ENCODE data around the gene YES1. TPM values are rescaled to one million over a fixed set of nuclear protein-coding genes. Genes with fewer than 3 reads are reported as not detected.

Gene YES1
- polyA plus RNA-seq, 1 donor (not counting 4 experiments of a cell fraction or from before 2014, with no cell fraction given) = 22.9 TPM

DNA sequence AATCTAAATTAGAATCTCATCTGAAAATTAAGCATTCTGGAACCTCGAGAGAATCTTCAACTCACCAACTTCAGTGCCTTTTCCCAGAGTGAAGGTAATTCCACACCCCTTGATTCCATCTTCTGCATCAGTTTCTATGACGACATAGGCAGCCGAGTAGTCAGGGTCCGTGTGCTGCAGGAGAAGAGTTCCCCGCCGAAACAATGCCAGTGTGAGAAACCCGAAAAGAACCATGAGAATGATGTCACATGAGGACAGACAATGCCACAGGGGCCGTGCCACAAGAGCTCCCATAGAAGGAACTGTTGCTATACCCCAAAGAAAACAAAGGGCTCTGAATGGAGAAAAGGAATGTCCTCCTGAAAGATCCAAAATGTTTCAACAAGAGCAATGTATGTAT lies 105.6 kb downstream of the YES1 start:
- Histone ChIP-seq H3K4me2 (ENCODE audit: control insufficient read depth, extremely low read depth, insufficient read depth, low read depth, low read length) (no peak overlapping the region), H3K79me2 (ENCODE audit: control insufficient read depth, insufficient read depth, low read length) (peaks cover 35% of the 10 kb centered on the region), H3K4me1 (ENCODE audit: control insufficient read depth, extremely low read depth, insufficient read depth, low read length) (peaks cover 26% of the 10 kb centered on the region), H3K36me3 (ENCODE audit: control insufficient read depth in 2 of 2, extremely low read depth in 1 of 2, insufficient read depth in 2 of 2, low read length in 2 of 2) (peaks cover 7 to 9% of the 10 kb centered on the region in 2 experiments), H3K9me3 (ENCODE audit: control insufficient read depth, low read depth, low read length) (no peaks in the 10 kb centered on the region), H2AFZ (ENCODE audit: control insufficient read depth, low read length) (no peak overlapping the region), H3K9ac (ENCODE audit: control insufficient read depth, extremely low read depth, insufficient read depth, low read length) (no peak overlapping the region), H3K27me3 (ENCODE audit: control insufficient read depth, extremely low read depth, insufficient read depth, low read length) (no peaks in the 10 kb centered on the region), H3K27ac (ENCODE audit: control insufficient read depth, insufficient read depth, low read length) (no peak overlapping the region), H3K4me3 (ENCODE audit: control insufficient read depth in 2 of 3, extremely low read depth in 1 of 3, insufficient read depth in 2 of 3, low read depth in 1 of 3, low read length in 3 of 3) (no peak overlapping the region), H3K9me1 (ENCODE audit: control insufficient read depth, extremely low read depth, insufficient read depth, low read length) (no peaks in the 10 kb centered on the region), H4K20me1 (ENCODE audit: control insufficient read depth, extremely low read depth, insufficient read depth, low read length) (no peaks in the 10 kb centered on the region)
- DNase-seq (ENCODE audit: low read depth, low spot score) (no peak), FAIRE-seq (no peak)
- dilution Hi-C loops (cut with MboI; ENCODE audit: extremely low pct_ligation_motif_present, low sequenced_read_pairs) = no loop called here
- TF ChIP-seq, protein P1, sequence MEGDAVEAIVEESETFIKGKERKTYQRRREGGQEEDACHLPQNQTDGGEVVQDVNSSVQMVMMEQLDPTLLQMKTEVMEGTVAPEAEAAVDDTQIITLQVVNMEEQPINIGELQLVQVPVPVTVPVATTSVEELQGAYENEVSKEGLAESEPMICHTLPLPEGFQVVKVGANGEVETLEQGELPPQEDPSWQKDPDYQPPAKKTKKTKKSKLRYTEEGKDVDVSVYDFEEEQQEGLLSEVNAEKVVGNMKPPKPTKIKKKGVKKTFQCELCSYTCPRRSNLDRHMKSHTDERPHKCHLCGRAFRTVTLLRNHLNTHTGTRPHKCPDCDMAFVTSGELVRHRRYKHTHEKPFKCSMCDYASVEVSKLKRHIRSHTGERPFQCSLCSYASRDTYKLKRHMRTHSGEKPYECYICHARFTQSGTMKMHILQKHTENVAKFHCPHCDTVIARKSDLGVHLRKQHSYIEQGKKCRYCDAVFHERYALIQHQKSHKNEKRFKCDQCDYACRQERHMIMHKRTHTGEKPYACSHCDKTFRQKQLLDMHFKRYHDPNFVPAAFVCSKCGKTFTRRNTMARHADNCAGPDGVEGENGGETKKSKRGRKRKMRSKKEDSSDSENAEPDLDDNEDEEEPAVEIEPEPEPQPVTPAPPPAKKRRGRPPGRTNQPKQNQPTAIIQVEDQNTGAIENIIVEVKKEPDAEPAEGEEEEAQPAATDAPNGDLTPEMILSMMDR (optimal IDR thresholded peaks at IDR 0.05 in 1 of 3, IDR thresholded peaks at IDR 0.05 in 1 of 3, conservative IDR thresholded peaks at IDR 0.05 in 1 of 3; ENCODE audit: extremely low read depth in 1 of 3, insufficient read depth in 2 of 3, low read length in 3 of 3) = no peak
- TF ChIP-seq EZH2 (IDR thresholded peaks at IDR 0.05; ENCODE audit: low read length) = no peak

DNA sequence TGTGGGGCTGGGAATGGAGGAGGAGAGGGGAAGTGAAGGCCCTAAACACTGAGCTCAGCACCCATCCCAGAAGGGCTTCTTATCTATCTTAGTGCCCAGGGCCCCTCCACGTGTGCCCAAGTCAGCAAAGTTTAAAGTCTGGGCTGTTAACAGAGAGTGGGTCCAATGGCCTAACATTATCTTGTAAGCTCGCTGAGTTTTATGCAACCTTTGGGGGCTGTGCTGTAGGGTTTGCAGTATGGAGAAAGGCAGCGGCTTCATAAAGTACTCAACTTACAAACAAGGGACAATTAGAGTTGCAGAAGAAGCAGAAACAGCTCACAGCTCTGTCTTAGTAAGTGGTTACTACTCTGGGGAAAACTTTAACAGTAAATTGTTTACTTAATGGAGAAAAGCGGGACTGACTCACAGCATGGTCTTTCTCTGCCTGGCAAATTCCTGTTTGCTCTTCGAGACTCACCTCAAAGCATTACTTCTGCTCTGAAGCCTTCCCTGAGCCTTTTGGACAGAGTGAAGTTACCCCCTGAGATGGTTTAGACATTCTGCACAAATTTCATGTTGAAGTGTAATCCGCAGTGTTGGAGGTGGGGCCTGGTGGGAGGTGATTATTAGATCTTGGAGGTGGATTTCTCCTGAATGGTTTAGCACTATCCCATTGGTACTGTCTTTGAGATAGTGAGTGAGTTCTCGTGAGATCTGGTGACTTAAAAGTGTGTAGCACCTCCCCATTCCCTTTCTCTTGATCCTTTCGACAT lies 108.7 kb downstream of the YES1 start:
- Histone ChIP-seq H3K4me1 (ENCODE audit: control insufficient read depth, extremely low read depth, insufficient read depth, low read length) (peaks cover 27% of the 10 kb centered on the region), H2AFZ (ENCODE audit: control insufficient read depth, low read length) (no peak overlapping the region), H3K27me3 (ENCODE audit: control insufficient read depth, extremely low read depth, insufficient read depth, low read length) (no peaks in the 10 kb centered on the region), H3K9me1 (ENCODE audit: control insufficient read depth, extremely low read depth, insufficient read depth, low read length) (no peaks in the 10 kb centered on the region), H3K4me2 (ENCODE audit: control insufficient read depth, extremely low read depth, insufficient read depth, low read depth, low read length) (peak overlapping the region; percentile 60), H3K9me3 (ENCODE audit: control insufficient read depth, low read depth, low read length) (no peaks in the 10 kb centered on the region), H3K4me3 (ENCODE audit: control insufficient read depth in 2 of 3, extremely low read depth in 1 of 3, insufficient read depth in 2 of 3, low read depth in 1 of 3, low read length in 3 of 3) (peak overlapping the region in 1 of 3 experiments; percentile 14), H3K79me2 (ENCODE audit: control insufficient read depth, insufficient read depth, low read length) (peaks cover 12% of the 10 kb centered on the region), H4K20me1 (ENCODE audit: control insufficient read depth, extremely low read depth, insufficient read depth, low read length) (no peaks in the 10 kb centered on the region), H3K27ac (ENCODE audit: control insufficient read depth, insufficient read depth, low read length) (peak overlapping the region; percentile 73), H3K36me3 (ENCODE audit: control insufficient read depth in 2 of 2, extremely low read depth in 1 of 2, insufficient read depth in 2 of 2, low read length in 2 of 2) (peaks cover 0 to 4% of the 10 kb centered on the region in 2 experiments), H3K9ac (ENCODE audit: control insufficient read depth, extremely low read depth, insufficient read depth, low read length) (peak overlapping the region; percentile 31)
- no peak for TF ChIP-seq EZH2 (IDR thresholded peaks at IDR 0.05; ENCODE audit: low read length)
- TF ChIP-seq, protein P1 (optimal IDR thresholded peaks at IDR 0.05 in 1 of 3, IDR thresholded peaks at IDR 0.05 in 1 of 3, conservative IDR thresholded peaks at IDR 0.05 in 1 of 3; ENCODE audit: extremely low read depth in 1 of 3, insufficient read depth in 2 of 3, low read length in 3 of 3) = no peak
- dilution Hi-C loops (cut with MboI; ENCODE audit: extremely low pct_ligation_motif_present, low sequenced_read_pairs) = no loop called here
- DNase-seq (ENCODE audit: low read depth, low spot score) = no peak
- no peak for FAIRE-seq

Data from keratinocyte (primary cell).